Bronchus fibroblast of lung (primary cell): Measurements from ENCODE around the gene AGAP2. TPM values are rescaled to one million over a fixed set of nuclear protein-coding genes. Genes with fewer than 3 reads are reported as not detected.

ENCODE experiments used
- total RNA-seq: library from RNA; depleted of rRNA; stranded (reverse); fragments of >200 nt; gene quantifications from 2 replicates; pipeline ENCODE4 v1.2.3, GENCODE V29; 2015

AGAP2 gene
- total RNA-seq, result under 0.01 and 0.15 TPM in 2 replicates

GRCh38 chr12:57738661-57739237 lies at the start of gene AGAP2:
Gene AGAP2, minus strand, starts transcription at chr12:57738742. Its CDS starts 496 bp downstream, at chr12:57738246.

DNA sequence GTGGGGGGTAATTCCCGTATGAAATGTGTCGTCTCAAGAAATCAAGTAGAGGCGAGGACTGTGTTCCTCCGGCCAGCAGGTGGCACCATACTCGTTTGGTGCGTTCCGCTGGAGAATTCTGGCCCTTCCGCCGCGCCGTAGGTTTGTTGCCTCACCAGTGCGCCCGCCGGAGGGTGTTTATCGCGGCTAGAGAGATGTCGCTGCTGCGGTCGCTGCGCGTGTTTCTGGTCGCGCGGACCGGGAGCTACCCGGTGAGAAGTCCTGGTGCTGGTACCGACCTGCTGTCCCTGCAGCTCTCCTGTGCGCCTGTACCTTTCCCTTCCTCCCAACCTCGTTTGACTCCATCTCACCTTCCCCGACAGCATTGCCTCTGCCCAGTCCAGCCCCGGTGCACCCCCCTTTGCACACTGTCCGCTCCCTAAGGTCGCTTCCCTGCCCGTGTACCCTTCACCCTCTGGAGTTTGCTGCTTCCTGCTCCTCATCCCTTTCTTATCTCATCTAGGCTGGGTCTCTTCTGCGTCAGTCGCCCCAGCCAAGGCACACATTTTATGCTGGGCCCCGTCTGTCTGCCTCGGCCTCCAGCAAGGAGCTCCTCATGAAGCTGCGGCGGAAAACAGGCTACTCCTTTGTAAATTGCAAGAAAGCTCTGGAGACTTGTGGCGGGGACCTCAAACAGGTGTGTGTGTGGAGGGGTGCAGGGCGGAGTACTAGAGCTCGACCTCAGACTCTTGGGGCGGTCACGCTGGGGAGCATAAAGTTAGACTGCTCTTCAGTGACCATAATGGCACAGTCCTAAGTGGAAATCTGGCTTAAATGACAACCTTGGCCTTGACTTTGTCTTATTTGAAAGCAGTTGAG lies 44.3 kb upstream of the AGAP2 start, which contains the start of gene TSFM:
TSFM (plus strand) TSS at position 180 of the 858 bp plus-strand sequence; CDS start at position 195, 15 bp downstream.

GRCh38 chr12:57772429-57773322 lies 34.1 kb upstream of the AGAP2 start, which contains the start of gene EEF1AKMT3:
Gene EEF1AKMT3, plus strand, starts transcription at chr12:57772614. Its CDS starts 111 bp downstream, at chr12:57772725.

GRCh38 chr12:57771873-57772428 lies 33.4 kb upstream of the AGAP2 start, which contains the start of gene METTL1:
Gene METTL1, minus strand, starts transcription at chr12:57772105. Its CDS starts 22 bp downstream, at chr12:57772083.

GRCh38 chr12:57766464-57767304 lies 28.1 kb upstream of the AGAP2 start, which contains the start of gene CYP27B1:
Gene CYP27B1, minus strand, starts transcription at chr12:57767078. Its CDS starts 37 bp downstream, at chr12:57767041.

GRCh38 chr12:57754411-57755193 lies 16.1 kb upstream of the AGAP2 start, which contains the start of gene MARCHF9:
Gene MARCHF9, plus strand, starts transcription at chr12:57755103. Its CDS starts 426 bp downstream, at chr12:57755529.

DNA sequence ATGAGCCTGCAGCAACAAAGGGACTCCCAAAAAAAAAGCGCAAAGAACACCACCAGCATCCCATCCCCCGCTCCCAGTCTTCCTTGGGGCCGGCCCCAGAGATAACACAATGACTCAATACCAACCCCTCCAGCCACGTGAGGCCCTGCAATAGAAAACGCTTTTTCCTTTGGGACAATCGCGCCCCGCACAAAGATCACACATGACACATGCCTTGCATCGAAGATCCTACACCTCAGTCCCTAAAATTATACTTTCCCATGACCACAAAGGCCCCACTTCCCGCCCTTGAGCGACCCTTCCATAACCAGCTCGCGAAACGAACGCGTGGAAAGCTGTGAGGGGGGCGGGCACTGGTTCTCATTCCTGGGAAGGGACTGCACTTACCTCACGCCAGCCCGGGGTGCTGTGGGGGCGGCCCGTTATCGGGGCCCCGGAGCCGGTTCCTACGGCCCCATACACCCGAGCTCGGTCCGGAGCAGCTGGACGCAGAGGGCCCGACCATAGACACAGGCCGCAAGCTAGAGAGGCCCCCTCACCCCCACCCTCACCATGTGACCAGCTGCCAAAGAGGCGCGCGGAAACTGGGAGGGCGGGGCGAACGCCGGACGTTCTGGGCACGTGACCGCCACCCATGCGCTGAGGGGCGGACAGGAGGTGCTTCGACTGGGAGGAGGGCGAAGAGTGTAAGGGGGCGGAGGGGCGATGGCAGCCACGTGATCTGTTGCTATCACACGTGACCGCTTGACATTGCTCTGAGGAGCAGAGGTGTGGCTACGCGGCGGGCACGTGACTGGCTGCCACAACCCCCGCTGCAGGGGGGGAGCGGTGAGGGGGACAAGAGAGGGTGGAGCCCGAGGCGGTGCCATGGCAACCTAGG lies 13.5 kb upstream of the AGAP2 start, which contains the start of gene CDK4:
CDK4 (minus strand) TSS at position 523 of the 880 bp plus-strand sequence. CDS start 593 bp downstream, outside the sequence.

DNA sequence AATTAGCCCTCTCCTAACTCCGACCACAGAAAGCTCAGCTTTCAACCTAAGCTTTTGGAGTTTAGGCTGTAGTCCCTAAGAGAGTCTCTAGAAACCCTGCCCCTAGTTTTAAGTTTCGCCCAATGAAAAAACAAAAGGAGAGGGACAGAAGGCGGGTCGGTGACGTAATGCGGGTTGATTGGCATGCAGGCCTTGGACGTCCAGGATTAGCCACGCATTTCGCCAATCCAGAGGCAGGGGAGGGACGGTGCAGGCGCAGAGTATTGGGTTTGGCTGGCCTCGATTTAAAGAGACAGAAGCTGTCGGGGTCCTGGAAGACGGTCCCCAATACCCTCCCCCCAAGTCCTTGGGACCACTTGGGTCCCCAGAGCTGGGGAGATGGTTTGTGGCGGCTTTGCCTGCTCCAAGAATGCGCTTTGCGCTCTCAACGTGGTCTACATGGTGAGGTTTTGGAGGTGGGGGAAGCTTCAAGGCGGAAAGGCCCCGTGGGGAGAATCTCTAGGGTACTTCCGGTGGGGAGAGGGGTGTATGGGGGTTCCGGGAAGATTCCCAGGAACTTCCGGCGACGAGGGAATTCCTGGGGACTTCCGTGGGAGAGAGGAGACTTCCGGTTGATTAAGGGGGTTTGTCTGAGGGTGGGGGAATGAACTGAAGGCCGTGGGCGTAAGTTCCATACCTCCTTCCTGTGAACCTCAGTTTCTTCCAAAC lies 6.4 kb upstream of the AGAP2 start, which contains the start of gene TSPAN31:
TSPAN31 (plus strand) TSS at position 263 of the 708 bp plus-strand sequence; CDS start at position 379, 116 bp downstream.

GRCh38 chr12:57693659-57694458 lies 44.7 kb downstream of the AGAP2 start, which contains the start of gene OS9:
Gene OS9, plus strand, starts transcription at chr12:57694132. Its CDS starts 30 bp downstream, at chr12:57694162.

Other genes with a start within 250 kb of the AGAP2 start
- 44.3 and 48.3 TPM in 2 replicates for gene DDIT3, start 218.2 kb downstream of the AGAP2 start, total RNA-seq
- 4.7 and 9.4 TPM in 2 replicates for gene MBD6, start 215.9 kb downstream of the AGAP2 start, total RNA-seq
- gene DCTN2, start 191.6 kb downstream of the AGAP2 start, total RNA-seq, result 166 and 209 TPM in 2 replicates
- 0.45 and 0.50 TPM in 2 replicates for gene KIF5A, start 188.7 kb downstream of the AGAP2 start, total RNA-seq
- gene PIP4K2C, start 147.6 kb downstream of the AGAP2 start, total RNA-seq, result 12.2 and 14.3 TPM in 2 replicates
- 21.0 and 22.1 TPM in 2 replicates for gene DTX3, start 133.9 kb downstream of the AGAP2 start, total RNA-seq
- gene ARHGEF25, start 127.3 kb downstream of the AGAP2 start, total RNA-seq, result 15.6 and 16.5 TPM in 2 replicates
- 1.3 and 1.7 TPM in 2 replicates for gene B4GALNT1, start 105.5 kb downstream of the AGAP2 start, total RNA-seq
- gene OS9, start 44.6 kb downstream of the AGAP2 start, total RNA-seq, result 144 and 160 TPM in 2 replicates
- 47.7 and 49.4 TPM in 2 replicates for gene TSPAN31, start 6.3 kb upstream of the AGAP2 start, total RNA-seq
- 202 and 252 TPM in 2 replicates for gene CDK4, start 13.6 kb upstream of the AGAP2 start, total RNA-seq
- gene MARCHF9, start 16.4 kb upstream of the AGAP2 start, total RNA-seq, result 2.2 and 2.4 TPM in 2 replicates
- gene CYP27B1, start 28.3 kb upstream of the AGAP2 start, total RNA-seq, result 0.15 and 1.7 TPM in 2 replicates
- gene METTL1, start 33.4 kb upstream of the AGAP2 start, total RNA-seq, result 15.3 and 16.1 TPM in 2 replicates
- 3.9 and 5.4 TPM in 2 replicates for gene EEF1AKMT3, start 33.9 kb upstream of the AGAP2 start, total RNA-seq
- 30.8 and 31.8 TPM in 2 replicates for gene TSFM, start 44.0 kb upstream of the AGAP2 start, total RNA-seq
- gene AVIL, start 80.0 kb upstream of the AGAP2 start, total RNA-seq, result 0.34 and 0.89 TPM in 2 replicates
- 119 and 130 TPM in 2 replicates for gene CTDSP2, start 108.0 kb upstream of the AGAP2 start, total RNA-seq
- 13.1 and 17.1 TPM in 2 replicates for gene ATP23, start 202.8 kb upstream of the AGAP2 start, total RNA-seq